Measurements from ENCODE around the gene ENDOG.

The ENDOG gene

GRCh38 chr9:128818099-128818838, at the start of gene ENDOG:
Gene ENDOG (plus strand): TSS chr9:128818500. CDS start chr9:128818685, 185 bp downstream.
- peak within 1 kb of the TSS; percentile 53 to 90 for H3K27ac ChIP-seq
- peak within 1 kb of the TSS; percentile 79 for H3K4me3 ChIP-seq
- peak; percentile 97 for DNase-seq (ENCODE audit: low spot score)
- peak; percentile 97 for TF ChIP-seq CTCF (IDR thresholded peaks at IDR 0.05)

GRCh38 chr9:128768606-128769005, 49.7 kb upstream of the ENDOG start:
- no peak for TF ChIP-seq CTCF (IDR thresholded peaks at IDR 0.05)
- H3K4me3 ChIP-seq: no peak overlapping the region
- DNase-seq (ENCODE audit: low spot score): no peak

GRCh38 chr9:128770286-128771030, 47.8 kb upstream of the ENDOG start:
- no peak for TF ChIP-seq CTCF (IDR thresholded peaks at IDR 0.05)
- peak overlapping the region; percentile 80 to 95 for H3K27ac ChIP-seq
- H3K4me3 ChIP-seq: peak overlapping the region; percentile 90
- DNase-seq (ENCODE audit: low spot score): no peak

More at GRCh38 chr9:128768606-128769005, 49.7 kb upstream of the ENDOG start:
- H3K27ac ChIP-seq: no peak overlapping the region

GRCh38 chr9:128771094-128771721, 47.1 kb upstream of the ENDOG start:
- no peak for DNase-seq (ENCODE audit: low spot score)
- Histone ChIP-seq H3K4me3 (peak overlapping the region; percentile 90), H3K27ac (peak overlapping the region; percentile 80 to 95)
- TF ChIP-seq CTCF (IDR thresholded peaks at IDR 0.05): no peak

- Histone ChIP-seq H3K27ac (peak within 1 kb of the TSS; percentile 80 to 95), H3K4me3 (peak within 1 kb of the TSS; percentile 90)
- TF ChIP-seq CTCF (IDR thresholded peaks at IDR 0.05): no peak
- DNase-seq (ENCODE audit: low spot score): peak; percentile 89
These were observed 46.4 kb upstream of the ENDOG start, which contains the start of gene ZER1 for GRCh38 chr9:128771745-128772519. Gene ZER1 (minus strand): TSS chr9:128771927. CDS start chr9:128755565, 16,362 bp downstream.

GRCh38 chr9:128773049-128773448, 45.3 kb upstream of the ENDOG start:
- H3K4me3 ChIP-seq: no peak overlapping the region
- TF ChIP-seq CTCF (IDR thresholded peaks at IDR 0.05): no peak

More at GRCh38 chr9:128773049-128773448, 45.3 kb upstream of the ENDOG start:
- H3K27ac ChIP-seq: no peak overlapping the region
- DNase-seq (ENCODE audit: low spot score): no peak
